NCI-H2081 (cell line): ENCODE data around the gene ROGDI.
"Not testable (repeated sequence)": the region's sequence is repeated elsewhere in the genome, so short reads cannot be mapped to it uniquely, and the experiment has no call there.

Experiments used
- DNase-seq, 2 experiments: peaks; one replicate each; lab custom pipeline; 2025; lab: John Stamatoyannopoulos, UW

Gene ROGDI

GRCh38 chr16:4790261-4790660 lies 12.2 kb downstream of the ROGDI start:
- DNase-seq, result no peak

GRCh38 chr16:4788910-4789309 lies 13.5 kb downstream of the ROGDI start:
- no peak for DNase-seq

- no peak for DNase-seq
Observed at GRCh38 chr16:4788489-4788889, 13.9 kb downstream of the ROGDI start.

- DNase-seq, result no peak
Observed at GRCh38 chr16:4787627-4788482, 14.6 kb downstream of the ROGDI start, which contains the start of gene SEPTIN12. SEPTIN12 (minus strand) TSS chr16:4788345; CDS start chr16:4787645, 700 bp downstream.

- no peak for DNase-seq
Observed at GRCh38 chr16:4787068-4787467, 15.4 kb downstream of the ROGDI start.

GRCh38 chr16:4785758-4786433 lies 16.5 kb downstream of the ROGDI start:
- DNase-seq, result no peak

GRCh38 chr16:4784444-4784987 lies 17.9 kb downstream of the ROGDI start:
- not testable (repeated sequence) for DNase-seq

- DNase-seq, result no peak
Observed at GRCh38 chr16:4783951-4784336, 18.5 kb downstream of the ROGDI start.

GRCh38 chr16:4783251-4783950 lies 19.0 kb downstream of the ROGDI start:
- DNase-seq, result no peak

- DNase-seq, result no peak
Observed at GRCh38 chr16:4780235-4780634, 22.2 kb downstream of the ROGDI start.

GRCh38 chr16:4778050-4778392 lies 24.4 kb downstream of the ROGDI start:
- no peak for DNase-seq

GRCh38 chr16:4777339-4778049 lies 24.9 kb downstream of the ROGDI start:
- DNase-seq, result no peak

- no peak for DNase-seq
Observed at GRCh38 chr16:4776141-4776705, 26.2 kb downstream of the ROGDI start.

GRCh38 chr16:4775005-4775404 lies 27.4 kb downstream of the ROGDI start:
- no peak for DNase-seq

- no peak for DNase-seq
Observed at GRCh38 chr16:4772351-4772750, 30.1 kb downstream of the ROGDI start.

- no peak for DNase-seq
Observed at GRCh38 chr16:4771646-4772045, 30.8 kb downstream of the ROGDI start.

GRCh38 chr16:4769306-4769638 lies 33.2 kb downstream of the ROGDI start:
- no peak for DNase-seq

GRCh38 chr16:4768549-4769305 lies 33.7 kb downstream of the ROGDI start:
- DNase-seq, result peak; percentile 94 to 95

- no peak for DNase-seq
Observed at GRCh38 chr16:4767872-4768548, 34.4 kb downstream of the ROGDI start.
